Measurements from ENCODE around the gene PLA2G4A.

Gene PLA2G4A

DNA sequence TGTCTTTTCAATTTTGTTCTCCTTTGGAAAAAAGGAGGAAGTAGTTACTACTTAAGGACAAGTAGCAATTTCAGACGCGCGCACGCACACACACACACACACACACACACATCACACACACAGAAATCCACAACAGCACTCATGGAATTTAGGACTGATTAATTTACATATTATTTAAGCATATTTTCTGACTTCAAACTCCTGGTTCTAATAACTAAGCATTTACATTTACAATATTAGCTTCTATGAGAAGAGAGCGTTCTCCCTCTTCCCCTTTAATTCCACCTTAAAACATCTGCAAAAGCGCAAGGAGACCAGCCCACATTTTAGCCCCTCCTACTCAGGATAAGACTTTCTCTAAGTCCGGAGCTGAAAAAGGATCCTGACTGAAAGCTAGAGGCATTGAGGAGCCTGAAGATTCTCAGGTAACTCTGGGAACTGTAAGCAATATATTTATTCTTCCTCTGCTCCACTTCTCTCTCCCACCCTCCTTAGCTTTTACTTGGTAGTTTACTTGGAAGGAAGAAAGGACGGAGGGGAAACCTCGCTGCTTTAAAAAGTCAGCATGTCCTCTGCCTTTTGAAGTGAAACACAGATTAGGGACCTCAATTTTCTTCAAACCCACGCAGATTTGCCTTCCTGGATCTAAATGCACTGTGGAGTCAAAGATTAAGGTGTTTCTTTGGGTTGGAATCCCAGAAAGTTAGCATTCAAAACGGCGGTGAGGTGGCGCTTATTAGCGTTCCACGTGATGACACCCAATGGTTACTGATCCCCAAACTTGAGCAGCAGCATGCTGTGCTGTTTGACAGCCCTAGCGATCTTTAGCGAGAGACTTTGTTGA, at the start of gene PLA2G4A:
PLA2G4A (plus strand) TSS at position 339 of the 844 bp plus-strand sequence. CDS start 25,406 bp downstream, outside the sequence.
- Histone ChIP-seq H3K9me2 (replicated peaks; ENCODE audit: low read depth, low read length) (no peaks in the 10 kb centered on the region), H3K36me3 (ENCODE audit: insufficient read depth, low read length) (no peaks in the 10 kb centered on the region), H3K9ac (ENCODE audit: low read depth, low read length, poor library complexity, severe bottlenecking) (no peak within 1 kb of the TSS), H4K20me1 (ENCODE audit: insufficient read depth, low read length, poor library complexity, severe bottlenecking) (no peaks in the 10 kb centered on the region), H3F3A (ENCODE audit: low read depth) (no peaks in the 10 kb centered on the region), H3K4me3 (ENCODE audit: low read length, poor library complexity, severe bottlenecking) (no peak within 1 kb of the TSS), H2AFZ (ENCODE audit: low read length) (no peak within 1 kb of the TSS), H3K27me3 (ENCODE audit: insufficient read depth, low read length, poor library complexity, severe bottlenecking) (no peaks in the 10 kb centered on the region), H3K4me1 (ENCODE audit: insufficient read depth, low read length, poor library complexity, severe bottlenecking) (no peaks in the 10 kb centered on the region), H3K79me2 (ENCODE audit: insufficient read depth, low read length) (no peaks in the 10 kb centered on the region), H3K9me3 (ENCODE audit: insufficient read depth, low read depth, low read length) (no peaks in the 10 kb centered on the region), H3K4me2 (ENCODE audit: low read depth, low read length, poor library complexity, severe bottlenecking) (no peak within 1 kb of the TSS)
- TF ChIP-seq EZH2phosphoT487 (IDR thresholded peaks at IDR 0.05; ENCODE audit: borderline replicate concordance): no peak
- no peak for TF ChIP-seq CTCF (conservative IDR thresholded peaks at IDR 0.05; ENCODE audit: low read length)

DNA sequence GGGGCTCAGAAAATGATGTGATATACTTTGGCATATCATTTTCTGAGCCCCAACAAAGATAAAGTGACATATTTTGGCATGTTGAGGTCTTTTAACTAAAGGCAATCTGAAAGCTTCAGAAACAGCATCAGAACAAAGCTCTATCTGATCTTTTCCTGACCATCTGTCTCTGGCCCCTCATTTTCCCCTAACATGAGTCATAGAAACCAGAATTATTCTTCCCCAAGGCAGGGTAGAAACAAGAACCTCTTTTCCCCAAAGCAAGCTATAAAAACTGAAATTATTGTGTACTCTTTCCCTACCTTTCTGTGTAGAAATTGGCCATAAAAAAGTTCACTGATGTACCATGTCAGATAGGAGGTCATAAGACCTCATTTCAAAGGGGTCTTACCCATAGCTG, 48.7 kb upstream of the PLA2G4A start:
- no peak overlapping the region for H3K4me2 ChIP-seq (ENCODE audit: low read depth, low read length, poor library complexity, severe bottlenecking)
- H2AFZ ChIP-seq (ENCODE audit: low read length): no peak overlapping the region
- no peaks in the 10 kb centered on the region for H3K27me3 ChIP-seq (ENCODE audit: insufficient read depth, low read length, poor library complexity, severe bottlenecking)
- no peak overlapping the region for H3K9ac ChIP-seq (ENCODE audit: low read depth, low read length, poor library complexity, severe bottlenecking)
- no peaks in the 10 kb centered on the region for H3F3A ChIP-seq (ENCODE audit: low read depth)
- H3K4me3 ChIP-seq (ENCODE audit: low read length, poor library complexity, severe bottlenecking): no peak overlapping the region
- H4K20me1 ChIP-seq (ENCODE audit: insufficient read depth, low read length, poor library complexity, severe bottlenecking): no peaks in the 10 kb centered on the region
- no peaks in the 10 kb centered on the region for H3K9me2 ChIP-seq (replicated peaks; ENCODE audit: low read depth, low read length)
- H3K9me3 ChIP-seq (ENCODE audit: insufficient read depth, low read depth, low read length): no peaks in the 10 kb centered on the region
- TF ChIP-seq CTCF (conservative IDR thresholded peaks at IDR 0.05; ENCODE audit: low read length): no peak
- TF ChIP-seq EZH2phosphoT487 (IDR thresholded peaks at IDR 0.05; ENCODE audit: borderline replicate concordance): no peak
- H3K36me3 ChIP-seq (ENCODE audit: insufficient read depth, low read length): no peaks in the 10 kb centered on the region
- H3K4me1 ChIP-seq (ENCODE audit: insufficient read depth, low read length, poor library complexity, severe bottlenecking): peaks cover 30% of the 10 kb centered on the region
- no peaks in the 10 kb centered on the region for H3K79me2 ChIP-seq (ENCODE audit: insufficient read depth, low read length)

DNA sequence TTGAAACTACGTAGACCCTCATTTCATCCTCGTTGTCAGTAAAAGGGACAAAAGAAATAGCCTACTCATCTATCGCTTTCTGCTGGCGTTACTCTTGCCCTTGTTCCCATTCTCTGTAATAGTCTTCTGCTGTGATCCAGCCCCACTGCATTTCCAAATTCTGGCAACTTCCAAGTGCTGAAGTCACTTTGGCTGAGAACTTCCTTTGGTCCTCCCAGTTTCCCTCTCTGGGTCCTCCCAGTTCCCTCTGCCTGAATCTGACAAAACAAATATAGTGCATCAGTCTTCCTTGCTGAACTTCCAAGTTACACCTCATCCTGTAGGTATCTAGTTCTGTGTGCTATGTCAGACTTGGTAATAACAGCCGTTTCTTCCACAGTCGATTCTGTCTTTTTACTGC, 47.0 kb upstream of the PLA2G4A start:
- no peak overlapping the region for H3K9ac ChIP-seq (ENCODE audit: low read depth, low read length, poor library complexity, severe bottlenecking)
- no peak overlapping the region for H3K4me3 ChIP-seq (ENCODE audit: low read length, poor library complexity, severe bottlenecking)
- no peaks in the 10 kb centered on the region for H3K79me2 ChIP-seq (ENCODE audit: insufficient read depth, low read length)
- TF ChIP-seq CTCF (conservative IDR thresholded peaks at IDR 0.05; ENCODE audit: low read length) (no peak), EZH2phosphoT487 (IDR thresholded peaks at IDR 0.05; ENCODE audit: borderline replicate concordance) (no peak)
- H3K27me3 ChIP-seq (ENCODE audit: insufficient read depth, low read length, poor library complexity, severe bottlenecking): no peaks in the 10 kb centered on the region
- no peak overlapping the region for H3K4me2 ChIP-seq (ENCODE audit: low read depth, low read length, poor library complexity, severe bottlenecking)
- peaks cover 15% of the 10 kb centered on the region for H3K4me1 ChIP-seq (ENCODE audit: insufficient read depth, low read length, poor library complexity, severe bottlenecking)
- H2AFZ ChIP-seq (ENCODE audit: low read length): no peak overlapping the region
- no peaks in the 10 kb centered on the region for H4K20me1 ChIP-seq (ENCODE audit: insufficient read depth, low read length, poor library complexity, severe bottlenecking)
- no peaks in the 10 kb centered on the region for H3K9me2 ChIP-seq (replicated peaks; ENCODE audit: low read depth, low read length)
- H3K36me3 ChIP-seq (ENCODE audit: insufficient read depth, low read length): no peaks in the 10 kb centered on the region
- no peaks in the 10 kb centered on the region for H3K9me3 ChIP-seq (ENCODE audit: insufficient read depth, low read depth, low read length)
- H3F3A ChIP-seq (ENCODE audit: low read depth): no peaks in the 10 kb centered on the region

Data from Loucy (cell line).